A673 (cell line): ENCODE measurements around the gene SPRED2.

Experiments used
- EZH2 ChIP-seq: fragments of 200-600 bp; sonication (generic); IDR thresholded peaks from 2 replicates; pipeline ENCODE4 v1.6.1; 2017; ENCODE audit warnings: borderline replicate concordance, low read depth, mild to moderate bottlenecking, mixed read lengths, antibody characterized with exemption, low read length; ENCODE audit not compliant: poor library complexity, severe bottlenecking
- TF ChIP-seq, protein P1 (sequence below): fragments of 300-800, 200-600 bp; sonication (generic); conservative IDR thresholded peaks from 2 replicates; pipeline ENCODE4 v1.5.1; 2017; ENCODE audit warnings: low read depth, mild to moderate bottlenecking, antibody characterized with exemption, low read length, moderate library complexity, mixed read lengths

GRCh38 chr2:65275141-65275915 is 157.1 kb downstream of the SPRED2 start:
- TF ChIP-seq, protein P1, sequence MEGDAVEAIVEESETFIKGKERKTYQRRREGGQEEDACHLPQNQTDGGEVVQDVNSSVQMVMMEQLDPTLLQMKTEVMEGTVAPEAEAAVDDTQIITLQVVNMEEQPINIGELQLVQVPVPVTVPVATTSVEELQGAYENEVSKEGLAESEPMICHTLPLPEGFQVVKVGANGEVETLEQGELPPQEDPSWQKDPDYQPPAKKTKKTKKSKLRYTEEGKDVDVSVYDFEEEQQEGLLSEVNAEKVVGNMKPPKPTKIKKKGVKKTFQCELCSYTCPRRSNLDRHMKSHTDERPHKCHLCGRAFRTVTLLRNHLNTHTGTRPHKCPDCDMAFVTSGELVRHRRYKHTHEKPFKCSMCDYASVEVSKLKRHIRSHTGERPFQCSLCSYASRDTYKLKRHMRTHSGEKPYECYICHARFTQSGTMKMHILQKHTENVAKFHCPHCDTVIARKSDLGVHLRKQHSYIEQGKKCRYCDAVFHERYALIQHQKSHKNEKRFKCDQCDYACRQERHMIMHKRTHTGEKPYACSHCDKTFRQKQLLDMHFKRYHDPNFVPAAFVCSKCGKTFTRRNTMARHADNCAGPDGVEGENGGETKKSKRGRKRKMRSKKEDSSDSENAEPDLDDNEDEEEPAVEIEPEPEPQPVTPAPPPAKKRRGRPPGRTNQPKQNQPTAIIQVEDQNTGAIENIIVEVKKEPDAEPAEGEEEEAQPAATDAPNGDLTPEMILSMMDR, result no peak
- no peak for TF ChIP-seq EZH2
